Lower leg skin (tissue), 3 donors: ENCODE data around the gene FTL.

ENCODE experiments used
- CTCF ChIP-seq, 3 donors: fragments of 450-650 bp; IDR thresholded peaks; one replicate each; pipeline ENCODE4 v1.5.1; 2016; ENCODE audit warnings: antibody characterized with exemption in 3 of 3, mild to moderate bottlenecking in 3 of 3, moderate library complexity in 2 of 3
- POLR2A ChIP-seq, 2 donors: fragments of 450-650 bp; IDR thresholded peaks; one replicate each; pipeline ENCODE4 v1.6.1; 2016 to 2017; ENCODE audit warnings: antibody characterized with exemption in 2 of 2, mild to moderate bottlenecking in 1 of 2, moderate library complexity in 1 of 2

GRCh38 chr19:48950159-48950558, 14.9 kb upstream of the FTL start:
- TF ChIP-seq CTCF (IDR thresholded peaks at IDR 0.05): no peak
- no peak for TF ChIP-seq POLR2A (IDR thresholded peaks at IDR 0.05)
